Measurements from ENCODE around the gene PNKD.

The PNKD gene

GRCh38 chr2:218245214-218245613 lies 25.1 kb upstream of the PNKD start:
- Histone ChIP-seq H3K27me3 (replicated peaks; ENCODE audit: control insufficient read depth, insufficient read depth, low read length) (no peaks in the 10 kb centered on the region), H3K36me3 (ENCODE audit: control insufficient read depth, insufficient read depth, low read length) (peaks cover 59% of the 10 kb centered on the region), H3K4me3 (replicated peaks; ENCODE audit: low read depth, low read length) (no peak overlapping the region)
- no peak for TF ChIP-seq CTCF (IDR thresholded peaks at IDR 0.05; ENCODE audit: insufficient read depth, low read length, poor library complexity, severe bottlenecking)
- DNase-seq (ENCODE audit: extremely low read depth, insufficient read length) = no peak

- no peak for DNase-seq (ENCODE audit: extremely low read depth, insufficient read length)
- TF ChIP-seq CTCF (IDR thresholded peaks at IDR 0.05; ENCODE audit: insufficient read depth, low read length, poor library complexity, severe bottlenecking) = no peak
- no peaks in the 10 kb centered on the region for H3K27me3 ChIP-seq (replicated peaks; ENCODE audit: control insufficient read depth, insufficient read depth, low read length)
- no peak overlapping the region for H3K4me3 ChIP-seq (replicated peaks; ENCODE audit: low read depth, low read length)
- H3K36me3 ChIP-seq (ENCODE audit: control insufficient read depth, insufficient read depth, low read length) = peaks cover 65% of the 10 kb centered on the region
Observed at GRCh38 chr2:218249691-218250090, 20.6 kb upstream of the PNKD start.

GRCh38 chr2:218252509-218253231 lies 17.6 kb upstream of the PNKD start:
- TF ChIP-seq CTCF (IDR thresholded peaks at IDR 0.05; ENCODE audit: insufficient read depth, low read length, poor library complexity, severe bottlenecking) = no peak
- H3K36me3 ChIP-seq (ENCODE audit: control insufficient read depth, insufficient read depth, low read length) = peaks cover 54% of the 10 kb centered on the region
- no peaks in the 10 kb centered on the region for H3K27me3 ChIP-seq (replicated peaks; ENCODE audit: control insufficient read depth, insufficient read depth, low read length)
- DNase-seq (ENCODE audit: extremely low read depth, insufficient read length) = no peak
- H3K4me3 ChIP-seq (replicated peaks; ENCODE audit: low read depth, low read length) = no peak overlapping the region

GRCh38 chr2:218253232-218253625 lies 17.1 kb upstream of the PNKD start:
- no peak for DNase-seq (ENCODE audit: extremely low read depth, insufficient read length)

GRCh38 chr2:218255446-218255845 lies 14.9 kb upstream of the PNKD start:
- DNase-seq (ENCODE audit: extremely low read depth, insufficient read length) = no peak
- Histone ChIP-seq H3K36me3 (ENCODE audit: control insufficient read depth, insufficient read depth, low read length) (peaks cover 33% of the 10 kb centered on the region), H3K27me3 (replicated peaks; ENCODE audit: control insufficient read depth, insufficient read depth, low read length) (no peaks in the 10 kb centered on the region), H3K4me3 (replicated peaks; ENCODE audit: low read depth, low read length) (no peak overlapping the region)
- no peak for TF ChIP-seq CTCF (IDR thresholded peaks at IDR 0.05; ENCODE audit: insufficient read depth, low read length, poor library complexity, severe bottlenecking)

More at GRCh38 chr2:218253232-218253625, 17.1 kb upstream of the PNKD start:
- H3K27me3 ChIP-seq (replicated peaks; ENCODE audit: control insufficient read depth, insufficient read depth, low read length) = no peaks in the 10 kb centered on the region
- H3K36me3 ChIP-seq (ENCODE audit: control insufficient read depth, insufficient read depth, low read length) = peaks cover 52% of the 10 kb centered on the region
- TF ChIP-seq CTCF (IDR thresholded peaks at IDR 0.05; ENCODE audit: insufficient read depth, low read length, poor library complexity, severe bottlenecking) = no peak
- H3K4me3 ChIP-seq (replicated peaks; ENCODE audit: low read depth, low read length) = no peak overlapping the region

Data from GM06990 (cell line).